ENCODE data around the gene TMTC1.

The TMTC1 gene

GRCh38 chr12:29547151-29547632 lies 236.6 kb downstream of the TMTC1 start:
- peak; percentile 40 for DNase-seq (ENCODE audit: low read depth, low spot score)
- in situ Hi-C loops (cut with HindIII; ENCODE audit: low sequenced_read_pairs), result no loop called here
- TF ChIP-seq CTCF (IDR thresholded peaks at IDR 0.05; ENCODE audit: low read depth, low read length), result no peak
- H3K4me3 ChIP-seq (ENCODE audit: low read depth, low read length), result no peak overlapping the region

DNA sequence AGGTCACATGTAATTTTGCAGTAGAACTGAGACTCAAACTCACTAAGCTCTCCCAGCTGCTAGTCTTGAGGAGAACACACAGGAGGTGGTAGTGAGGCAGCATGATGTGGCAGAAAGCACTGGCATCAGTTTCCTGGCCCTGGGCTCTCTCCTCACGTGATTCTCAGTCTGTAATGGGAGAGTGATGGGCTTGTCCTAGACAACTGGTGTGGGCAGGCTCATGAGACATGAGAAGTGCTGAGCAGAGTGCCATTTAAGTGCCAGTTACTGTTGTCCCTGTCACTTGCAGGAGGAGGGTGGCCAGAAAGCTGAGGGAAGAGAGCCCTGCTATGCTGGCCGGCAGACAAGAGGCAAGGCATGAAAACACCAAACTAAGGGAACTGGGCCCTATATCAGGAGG lies 237.7 kb downstream of the TMTC1 start:
- TF ChIP-seq CTCF (IDR thresholded peaks at IDR 0.05; ENCODE audit: low read depth, low read length), result no peak
- H3K4me3 ChIP-seq (ENCODE audit: low read depth, low read length), result no peak overlapping the region
- in situ Hi-C loops (cut with HindIII; ENCODE audit: low sequenced_read_pairs), result no loop called here
- DNase-seq (ENCODE audit: low read depth, low spot score), result no peak

DNA sequence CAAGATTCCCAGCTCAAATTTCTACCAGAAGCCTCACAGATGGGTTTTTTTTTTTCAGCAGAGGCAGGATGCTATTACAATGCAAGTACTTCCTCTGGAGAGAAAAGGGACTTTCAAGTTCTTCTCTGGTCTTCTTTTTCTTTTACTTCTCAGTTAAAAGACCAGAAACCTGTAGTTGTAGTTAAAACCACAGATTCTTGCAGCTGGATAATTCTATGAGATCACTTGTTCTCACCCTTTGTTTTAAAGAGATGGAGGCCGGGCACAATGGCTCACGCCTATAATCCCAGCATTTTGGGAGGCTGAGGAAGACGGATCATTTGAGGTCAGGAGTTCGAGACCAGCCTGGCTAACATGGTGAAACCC lies 238.7 kb downstream of the TMTC1 start:
- no peak for DNase-seq (ENCODE audit: low read depth, low spot score)
- no peak overlapping the region for H3K4me3 ChIP-seq (ENCODE audit: low read depth, low read length)
- TF ChIP-seq CTCF (IDR thresholded peaks at IDR 0.05; ENCODE audit: low read depth, low read length), result no peak
- in situ Hi-C loops (cut with HindIII; ENCODE audit: low sequenced_read_pairs), result no loop called here

GRCh38 chr12:29544428-29545101 lies 239.2 kb downstream of the TMTC1 start:
- no peak overlapping the region for H3K4me3 ChIP-seq (ENCODE audit: low read depth, low read length)
- TF ChIP-seq CTCF (IDR thresholded peaks at IDR 0.05; ENCODE audit: low read depth, low read length), result no peak
- no peak for DNase-seq (ENCODE audit: low read depth, low spot score)
- in situ Hi-C loops (cut with HindIII; ENCODE audit: low sequenced_read_pairs), result no loop called here

DNA sequence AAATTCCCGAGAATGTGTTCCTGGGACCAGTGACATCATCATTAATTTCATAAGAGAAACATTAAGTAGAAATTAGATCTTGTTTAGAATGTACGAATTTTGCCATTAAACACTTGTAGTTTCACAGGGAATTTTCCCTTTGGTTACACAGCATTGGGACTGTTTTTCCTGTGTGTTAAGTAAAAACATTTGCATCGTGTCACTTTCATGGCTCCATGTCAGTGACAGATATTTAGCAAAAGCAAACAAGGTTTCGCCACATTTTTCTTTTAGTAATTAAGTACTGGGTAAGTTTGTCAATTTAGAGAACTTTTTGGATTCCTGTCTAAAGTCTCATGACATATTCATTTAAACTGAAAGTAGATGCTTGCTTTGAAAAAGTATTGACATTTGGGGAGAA lies 240.7 kb downstream of the TMTC1 start:
- no peak for TF ChIP-seq CTCF (IDR thresholded peaks at IDR 0.05; ENCODE audit: low read depth, low read length)
- no peak for DNase-seq (ENCODE audit: low read depth, low spot score)
- in situ Hi-C loops (cut with HindIII; ENCODE audit: low sequenced_read_pairs), result no loop called here
- H3K4me3 ChIP-seq (ENCODE audit: low read depth, low read length), result no peak overlapping the region

GRCh38 chr12:29537298-29537697 lies 246.4 kb downstream of the TMTC1 start:
- no peak overlapping the region for H3K4me3 ChIP-seq (ENCODE audit: low read depth, low read length)
- DNase-seq (ENCODE audit: low read depth, low spot score), result no peak
- in situ Hi-C loops (cut with HindIII; ENCODE audit: low sequenced_read_pairs), result no loop called here
- no peak for TF ChIP-seq CTCF (IDR thresholded peaks at IDR 0.05; ENCODE audit: low read depth, low read length)
